WI38 (cell line): ENCODE results near the gene DGKG.

Experiments used
- H3K4me3 ChIP-seq: 2 replicates; pipeline ENCODE4 v1.5.1; 2011; ENCODE audit warnings: low read depth, mild to moderate bottlenecking, control low read depth, low read length
- CTCF ChIP-seq: IDR thresholded peaks from 2 replicates; pipeline ENCODE4 v1.5.1; 2012; ENCODE audit warnings: low read depth, mild to moderate bottlenecking, control low read depth, low read length

DGKG gene

GRCh38 chr3:186380622-186381380 is 18.8 kb upstream of the DGKG start:
- no peak for TF ChIP-seq CTCF
- no peak overlapping the region for H3K4me3 ChIP-seq

- H3K4me3 ChIP-seq, result no peak overlapping the region
- TF ChIP-seq CTCF, result no peak
These were observed 13.4 kb upstream of the DGKG start for GRCh38 chr3:186375443-186375842.

GRCh38 chr3:186374376-186374775 is 12.3 kb upstream of the DGKG start:
- TF ChIP-seq CTCF, result no peak
- H3K4me3 ChIP-seq, result no peak overlapping the region

- no peak overlapping the region for H3K4me3 ChIP-seq
- no peak for TF ChIP-seq CTCF
These were observed 7.2 kb upstream of the DGKG start for GRCh38 chr3:186369217-186369616.

- no peak for TF ChIP-seq CTCF
These were observed 6.7 kb upstream of the DGKG start for GRCh38 chr3:186368717-186369116.

GRCh38 chr3:186368176-186368575 is 6.1 kb upstream of the DGKG start:
- H3K4me3 ChIP-seq, result no peak overlapping the region
- TF ChIP-seq CTCF, result no peak

More at GRCh38 chr3:186368717-186369116, 6.7 kb upstream of the DGKG start:
- H3K4me3 ChIP-seq, result no peak overlapping the region

- TF ChIP-seq CTCF, result no peak
- no peak overlapping the region for H3K4me3 ChIP-seq
These were observed 5.6 kb upstream of the DGKG start for GRCh38 chr3:186367631-186368030.
